ENCODE results near the gene UPK2. TPM values are rescaled to one million over a fixed set of nuclear protein-coding genes. Genes with fewer than 3 reads are reported as not detected.

UPK2 gene
- total RNA-seq, 1 donor from 2014 or later, result 0.22 TPM

DNA sequence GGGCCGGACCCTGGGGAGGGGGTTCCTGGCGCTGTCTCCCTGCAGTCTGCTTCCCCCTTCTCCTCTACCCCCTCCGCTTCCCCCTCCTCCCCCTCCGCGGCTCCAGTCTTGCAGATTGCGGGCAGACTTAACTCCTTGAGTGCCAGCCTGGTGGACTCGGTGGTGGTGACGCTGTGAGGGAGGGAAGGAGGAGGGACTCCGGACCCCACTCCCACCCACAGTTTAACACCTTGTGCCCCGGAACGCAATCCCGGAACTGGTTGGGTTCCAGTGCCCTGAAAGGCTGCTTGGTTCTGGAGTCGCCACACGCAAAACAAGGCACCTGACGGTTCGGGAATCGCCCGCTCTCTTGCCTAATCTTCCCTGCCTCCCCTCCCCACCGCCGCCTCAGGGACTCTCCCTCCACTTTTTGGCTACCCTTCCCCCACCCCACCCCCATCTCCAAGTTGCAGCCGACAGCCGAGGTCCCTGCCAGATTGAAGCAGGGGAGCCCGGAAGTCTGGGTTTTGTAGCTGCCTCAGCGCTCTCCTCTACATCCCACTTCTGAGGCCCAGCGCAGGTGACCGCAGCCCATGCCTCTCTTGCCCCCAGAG is 26.5 kb upstream of the UPK2 start:
- Mint-ChIP-seq H3K27ac (ENCODE audit: unreplicated experiment) (peak overlapping the region; percentile 83), H3K4me1 (ENCODE audit: low read depth) (peaks cover 32% of the 10 kb centered on the region), H3K4me3 (ENCODE audit: unreplicated experiment) (peak overlapping the region; percentile 88), H3K36me3 (ENCODE audit: low read depth) (no peaks in the 10 kb centered on the region), H3K27me3 (ENCODE audit: low read depth) (no peaks in the 10 kb centered on the region), H3K9me3 (ENCODE audit: low read depth) (no peaks in the 10 kb centered on the region)
- DNase-seq (ENCODE audit: low spot score), result no peak
- TF ChIP-seq, protein P1, sequence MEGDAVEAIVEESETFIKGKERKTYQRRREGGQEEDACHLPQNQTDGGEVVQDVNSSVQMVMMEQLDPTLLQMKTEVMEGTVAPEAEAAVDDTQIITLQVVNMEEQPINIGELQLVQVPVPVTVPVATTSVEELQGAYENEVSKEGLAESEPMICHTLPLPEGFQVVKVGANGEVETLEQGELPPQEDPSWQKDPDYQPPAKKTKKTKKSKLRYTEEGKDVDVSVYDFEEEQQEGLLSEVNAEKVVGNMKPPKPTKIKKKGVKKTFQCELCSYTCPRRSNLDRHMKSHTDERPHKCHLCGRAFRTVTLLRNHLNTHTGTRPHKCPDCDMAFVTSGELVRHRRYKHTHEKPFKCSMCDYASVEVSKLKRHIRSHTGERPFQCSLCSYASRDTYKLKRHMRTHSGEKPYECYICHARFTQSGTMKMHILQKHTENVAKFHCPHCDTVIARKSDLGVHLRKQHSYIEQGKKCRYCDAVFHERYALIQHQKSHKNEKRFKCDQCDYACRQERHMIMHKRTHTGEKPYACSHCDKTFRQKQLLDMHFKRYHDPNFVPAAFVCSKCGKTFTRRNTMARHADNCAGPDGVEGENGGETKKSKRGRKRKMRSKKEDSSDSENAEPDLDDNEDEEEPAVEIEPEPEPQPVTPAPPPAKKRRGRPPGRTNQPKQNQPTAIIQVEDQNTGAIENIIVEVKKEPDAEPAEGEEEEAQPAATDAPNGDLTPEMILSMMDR (IDR thresholded peaks at IDR 0.05), result no peak

DNA sequence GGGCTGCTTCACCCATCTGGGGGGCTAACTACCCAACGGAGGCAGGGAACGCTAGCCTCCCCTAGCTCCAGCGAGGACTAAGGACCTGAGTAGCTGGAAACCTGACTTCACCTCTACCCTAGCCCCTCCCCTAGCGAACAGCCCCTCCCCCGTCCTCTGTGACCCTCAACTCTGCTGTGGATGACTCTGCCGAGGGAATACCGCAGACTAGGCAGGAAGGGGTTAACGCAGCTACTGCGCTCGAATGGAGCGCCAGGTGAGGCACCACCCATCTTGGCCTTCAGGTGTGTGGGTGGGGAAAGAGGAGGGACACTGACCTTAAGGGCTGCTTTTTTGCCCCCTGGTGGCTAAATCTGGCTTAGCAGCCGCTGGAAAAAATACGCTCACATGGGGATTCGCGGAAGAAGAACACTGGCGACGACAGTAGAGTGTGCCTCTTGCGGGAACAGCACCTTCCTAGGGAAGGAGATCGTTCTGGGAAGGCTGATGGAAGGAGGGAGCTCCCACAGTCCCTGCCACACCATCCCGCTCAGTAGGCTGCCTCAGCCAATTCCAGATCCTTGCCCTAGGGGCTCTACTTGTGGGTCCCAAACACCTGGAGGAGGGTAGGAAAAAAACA is 25.9 kb upstream of the UPK2 start:
- peak overlapping the region; percentile 83 for H3K27ac Mint-ChIP-seq (ENCODE audit: unreplicated experiment)
- H3K4me1 Mint-ChIP-seq (ENCODE audit: low read depth), result peaks cover 32% of the 10 kb centered on the region
- no peaks in the 10 kb centered on the region for H3K36me3 Mint-ChIP-seq (ENCODE audit: low read depth)
- H3K27me3 Mint-ChIP-seq (ENCODE audit: low read depth), result no peaks in the 10 kb centered on the region
- DNase-seq (ENCODE audit: low spot score), result no peak
- peak overlapping the region; percentile 88 for H3K4me3 Mint-ChIP-seq (ENCODE audit: unreplicated experiment)
- H3K9me3 Mint-ChIP-seq (ENCODE audit: low read depth), result no peaks in the 10 kb centered on the region
- TF ChIP-seq, protein P1 (IDR thresholded peaks at IDR 0.05), result peak; percentile 96

DNA sequence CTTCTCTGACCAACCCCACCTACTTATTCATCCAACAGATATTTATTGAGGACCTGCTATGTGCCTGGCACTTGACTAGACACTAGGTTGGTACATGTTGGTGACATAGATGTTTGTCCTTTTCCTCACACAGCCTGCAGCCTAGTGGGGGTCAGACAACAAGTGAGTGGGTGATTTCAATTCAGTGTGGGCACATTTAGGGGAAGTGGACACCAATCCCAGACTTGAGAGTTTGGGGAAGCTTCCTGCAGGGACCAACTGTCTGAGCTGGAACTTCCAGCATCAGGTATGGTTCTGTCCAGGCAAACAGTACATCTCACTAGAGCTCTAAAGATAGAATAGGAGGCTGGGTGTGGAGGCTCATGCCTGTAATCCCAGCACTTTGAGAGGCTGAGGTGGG is 24.5 kb upstream of the UPK2 start:
- TF ChIP-seq, protein P1 (IDR thresholded peaks at IDR 0.05), result no peak
- H3K27ac Mint-ChIP-seq (ENCODE audit: unreplicated experiment), result no peak overlapping the region
- no peaks in the 10 kb centered on the region for H3K27me3 Mint-ChIP-seq (ENCODE audit: low read depth)
- DNase-seq (ENCODE audit: low spot score), result no peak
- no peaks in the 10 kb centered on the region for H3K9me3 Mint-ChIP-seq (ENCODE audit: low read depth)
- no peak overlapping the region for H3K4me3 Mint-ChIP-seq (ENCODE audit: unreplicated experiment)
- no peaks in the 10 kb centered on the region for H3K36me3 Mint-ChIP-seq (ENCODE audit: low read depth)
- peaks cover 27% of the 10 kb centered on the region for H3K4me1 Mint-ChIP-seq (ENCODE audit: low read depth)

DNA sequence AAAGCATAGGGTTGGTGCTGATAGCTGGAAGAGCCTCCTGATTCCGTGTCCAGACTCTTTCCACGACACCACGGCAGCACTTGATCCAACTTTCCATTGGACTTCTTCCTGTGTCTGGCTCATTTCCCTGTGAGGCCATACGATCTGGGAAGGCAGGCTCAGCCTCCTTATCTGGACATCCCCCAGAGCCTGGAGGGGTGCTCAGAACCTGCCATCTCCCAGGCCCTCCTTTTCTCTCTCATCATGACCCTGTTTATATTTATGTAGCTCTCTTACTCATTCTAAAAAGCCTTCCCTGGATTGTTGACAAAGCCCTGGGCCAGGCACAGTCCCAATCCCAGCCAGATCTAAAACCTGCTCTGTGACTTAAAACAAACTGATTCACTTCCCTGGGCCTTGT is 22.6 kb upstream of the UPK2 start:
- Mint-ChIP-seq H3K27me3 (ENCODE audit: low read depth) (no peaks in the 10 kb centered on the region), H3K27ac (ENCODE audit: unreplicated experiment) (no peak overlapping the region), H3K9me3 (ENCODE audit: low read depth) (no peaks in the 10 kb centered on the region), H3K36me3 (ENCODE audit: low read depth) (no peaks in the 10 kb centered on the region), H3K4me3 (ENCODE audit: unreplicated experiment) (no peak overlapping the region), H3K4me1 (ENCODE audit: low read depth) (peaks cover 17% of the 10 kb centered on the region)
- TF ChIP-seq, protein P1 (IDR thresholded peaks at IDR 0.05), result no peak
- no peak for DNase-seq (ENCODE audit: low spot score)

DNA sequence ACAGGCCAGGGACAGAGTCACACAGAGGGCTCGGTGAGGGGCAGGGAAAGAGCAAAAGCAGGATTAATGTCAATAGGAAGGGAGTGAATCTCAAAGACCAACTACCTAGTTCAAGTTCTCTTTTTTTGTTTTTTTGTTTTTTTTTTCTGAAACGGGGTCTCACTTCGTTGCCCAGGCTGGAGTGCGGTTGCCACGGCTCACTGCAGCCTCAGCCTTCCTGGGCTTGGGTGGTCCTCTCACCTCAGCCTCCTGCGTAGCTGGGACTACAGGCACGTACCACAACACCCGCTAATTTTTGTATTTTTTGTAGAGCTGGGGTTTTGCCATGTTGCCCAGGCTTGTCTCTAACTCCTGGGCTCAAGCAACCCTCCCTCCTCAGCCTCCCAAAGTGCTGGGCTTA is 20.7 kb upstream of the UPK2 start:
- peaks cover 21% of the 10 kb centered on the region for H3K4me1 Mint-ChIP-seq (ENCODE audit: low read depth)
- no peak overlapping the region for H3K27ac Mint-ChIP-seq (ENCODE audit: unreplicated experiment)
- no peak overlapping the region for H3K4me3 Mint-ChIP-seq (ENCODE audit: unreplicated experiment)
- TF ChIP-seq, protein P1 (IDR thresholded peaks at IDR 0.05), result no peak
- no peaks in the 10 kb centered on the region for H3K36me3 Mint-ChIP-seq (ENCODE audit: low read depth)
- H3K27me3 Mint-ChIP-seq (ENCODE audit: low read depth), result no peaks in the 10 kb centered on the region
- no peaks in the 10 kb centered on the region for H3K9me3 Mint-ChIP-seq (ENCODE audit: low read depth)
- no peak for DNase-seq (ENCODE audit: low spot score)
